GM21423 (cell line): Measurements from ENCODE around the gene PCDHB15.
"Not testable (repeated sequence)": the region's sequence is repeated elsewhere in the genome, so short reads cannot be mapped to it uniquely, and the experiment has no call there.

Experiments
- ATAC-seq: cut with Tn5 transposase; IDR thresholded peaks from one replicate; pipeline ENCODE4 v1.9.1; 2021; ENCODE audit warnings: mild to moderate bottlenecking, moderate library complexity; ENCODE audit not compliant: unreplicated experiment

PCDHB15 gene

GRCh38 chr5:141245250-141245717 lies at the start of gene PCDHB15:
PCDHB15 (plus strand) TSS chr5:141245395; CDS start chr5:141245579, 184 bp downstream.
- ATAC-seq: no peak

- ATAC-seq: no peak
These were observed 48.8 kb upstream of the PCDHB15 start for GRCh38 chr5:141196363-141196762.

- no peak for ATAC-seq
These were observed 45.6 kb upstream of the PCDHB15 start, which contains the start of gene PCDHB11 for GRCh38 chr5:141199359-141200235. PCDHB11 (plus strand) TSS chr5:141199627; CDS start chr5:141199775, 148 bp downstream.

GRCh38 chr5:141201126-141201525 lies 44.1 kb upstream of the PCDHB15 start:
- ATAC-seq: not testable (repeated sequence)

GRCh38 chr5:141201646-141202045 lies 43.5 kb upstream of the PCDHB15 start:
- not testable (repeated sequence) for ATAC-seq

GRCh38 chr5:141208478-141208877 lies 36.7 kb upstream of the PCDHB15 start, which contains the start of gene PCDHB12:
PCDHB12 (plus strand) TSS chr5:141208719; CDS start chr5:141208908, 189 bp downstream.
- no peak for ATAC-seq

GRCh38 chr5:141210281-141210680 lies 34.9 kb upstream of the PCDHB15 start:
- not testable (repeated sequence) for ATAC-seq

GRCh38 chr5:141210849-141211248 lies 34.3 kb upstream of the PCDHB15 start:
- not testable (repeated sequence) for ATAC-seq

- not testable (repeated sequence) for ATAC-seq
These were observed 31.4 kb upstream of the PCDHB15 start, which contains the start of gene PCDHB13 for GRCh38 chr5:141213656-141214339. PCDHB13 (plus strand) TSS chr5:141213919; CDS start chr5:141214124, 205 bp downstream.

GRCh38 chr5:141214583-141214982 lies 30.6 kb upstream of the PCDHB15 start:
- ATAC-seq: not testable (repeated sequence)

GRCh38 chr5:141215504-141215903 lies 29.7 kb upstream of the PCDHB15 start:
- not testable (repeated sequence) for ATAC-seq

- ATAC-seq: not testable (repeated sequence)
These were observed 29.2 kb upstream of the PCDHB15 start for GRCh38 chr5:141216035-141216434.

- no peak for ATAC-seq
These were observed 21.9 kb upstream of the PCDHB15 start, which contains the start of gene PCDHB14 for GRCh38 chr5:141223112-141223783. PCDHB14 (plus strand) TSS chr5:141223343; CDS start chr5:141223506, 163 bp downstream.

GRCh38 chr5:141224844-141225243 lies 20.4 kb upstream of the PCDHB15 start:
- not testable (repeated sequence) for ATAC-seq

GRCh38 chr5:141225421-141225820 lies 19.8 kb upstream of the PCDHB15 start:
- ATAC-seq: not testable (repeated sequence)

- ATAC-seq: no peak
These were observed 11.0 kb upstream of the PCDHB15 start for GRCh38 chr5:141234109-141234667.

GRCh38 chr5:141235922-141236321 lies 9.3 kb upstream of the PCDHB15 start:
- ATAC-seq: not testable (repeated sequence)

GRCh38 chr5:141236516-141237313 lies 8.5 kb upstream of the PCDHB15 start:
- ATAC-seq: no peak

- no peak for ATAC-seq
These were observed 3.7 kb upstream of the PCDHB15 start for GRCh38 chr5:141241496-141241895.
